GM12872 (cell line): ENCODE results near the gene KCNH4.

ENCODE experiments used
- TF ChIP-seq, protein P1 (sequence below): IDR thresholded peaks from 3 replicates; pipeline ENCODE4 v1.5.1; 2011; ENCODE audit warnings: low read depth, mild to moderate bottlenecking, low read length, moderate library complexity; ENCODE audit not compliant: insufficient read depth

The KCNH4 gene

DNA sequence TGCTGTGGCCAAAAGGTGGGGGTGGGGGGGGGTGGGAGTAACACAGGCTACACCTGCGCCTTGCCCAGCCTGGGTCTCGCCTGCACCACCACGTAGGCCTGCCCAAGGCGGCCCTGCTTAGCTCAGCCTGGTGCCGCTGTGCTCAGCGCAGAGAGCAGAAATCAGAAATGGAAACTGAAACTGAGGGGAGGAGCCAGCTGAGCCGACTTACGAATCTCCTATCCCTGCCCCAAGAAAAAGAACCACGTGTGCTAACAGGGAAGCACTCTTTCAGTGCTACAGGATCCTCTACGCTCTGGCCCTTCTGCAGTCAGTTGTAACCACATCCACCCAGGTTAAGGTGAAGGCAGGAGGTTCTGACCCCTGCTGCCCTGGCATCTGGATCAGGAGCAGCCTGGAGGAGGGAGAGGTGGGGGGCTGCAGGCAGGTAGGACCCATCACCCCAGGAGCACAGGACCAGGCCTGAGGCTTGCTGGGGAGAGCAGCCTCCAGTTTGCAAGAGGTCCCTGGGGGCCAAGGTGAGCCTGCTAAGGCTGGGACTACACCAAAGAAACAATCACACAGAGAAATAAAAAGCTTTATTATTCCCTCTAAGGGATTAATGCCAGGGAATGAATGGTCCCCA lies 68.3 kb downstream of the KCNH4 start, which contains the start of gene DHX58:
DHX58 (minus strand) TSS at position 163 of the 625 bp plus-strand sequence. CDS start 822 bp downstream, outside the sequence.
- TF ChIP-seq, protein P1, sequence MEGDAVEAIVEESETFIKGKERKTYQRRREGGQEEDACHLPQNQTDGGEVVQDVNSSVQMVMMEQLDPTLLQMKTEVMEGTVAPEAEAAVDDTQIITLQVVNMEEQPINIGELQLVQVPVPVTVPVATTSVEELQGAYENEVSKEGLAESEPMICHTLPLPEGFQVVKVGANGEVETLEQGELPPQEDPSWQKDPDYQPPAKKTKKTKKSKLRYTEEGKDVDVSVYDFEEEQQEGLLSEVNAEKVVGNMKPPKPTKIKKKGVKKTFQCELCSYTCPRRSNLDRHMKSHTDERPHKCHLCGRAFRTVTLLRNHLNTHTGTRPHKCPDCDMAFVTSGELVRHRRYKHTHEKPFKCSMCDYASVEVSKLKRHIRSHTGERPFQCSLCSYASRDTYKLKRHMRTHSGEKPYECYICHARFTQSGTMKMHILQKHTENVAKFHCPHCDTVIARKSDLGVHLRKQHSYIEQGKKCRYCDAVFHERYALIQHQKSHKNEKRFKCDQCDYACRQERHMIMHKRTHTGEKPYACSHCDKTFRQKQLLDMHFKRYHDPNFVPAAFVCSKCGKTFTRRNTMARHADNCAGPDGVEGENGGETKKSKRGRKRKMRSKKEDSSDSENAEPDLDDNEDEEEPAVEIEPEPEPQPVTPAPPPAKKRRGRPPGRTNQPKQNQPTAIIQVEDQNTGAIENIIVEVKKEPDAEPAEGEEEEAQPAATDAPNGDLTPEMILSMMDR = no peak

DNA sequence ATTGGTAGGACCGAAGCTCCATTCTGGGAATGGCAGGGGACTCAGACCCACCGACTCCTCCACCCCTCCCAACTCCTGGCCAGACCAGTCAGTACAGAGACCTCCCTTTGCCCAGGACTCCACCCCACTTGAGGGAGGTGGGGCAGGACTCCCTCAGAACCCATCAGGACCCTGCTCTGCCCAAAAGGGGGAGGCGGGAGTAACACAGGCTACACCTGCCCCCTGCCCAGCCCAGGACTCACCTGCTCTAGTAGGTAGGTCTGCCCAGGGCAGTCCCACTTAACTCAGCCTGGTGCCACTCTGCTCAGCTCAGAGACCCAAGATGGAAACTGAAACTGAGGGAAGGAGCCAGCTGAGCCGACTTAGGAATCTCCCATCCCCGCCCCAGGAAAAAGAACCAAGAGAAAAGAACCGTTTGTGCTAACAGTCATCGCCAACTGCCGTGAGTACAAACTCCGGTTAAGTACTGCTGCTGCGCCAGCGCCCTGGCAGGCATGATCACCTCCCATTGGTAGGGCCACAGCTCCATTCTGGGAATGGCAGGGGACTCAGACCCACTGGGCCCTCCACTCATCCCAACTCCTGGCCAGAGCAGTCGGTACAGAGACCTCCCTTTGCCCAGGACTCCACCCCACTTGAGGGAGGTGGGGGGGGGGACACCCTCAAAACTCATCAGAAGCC lies 68.9 kb downstream of the KCNH4 start:
- TF ChIP-seq, protein P1 = no peak

DNA sequence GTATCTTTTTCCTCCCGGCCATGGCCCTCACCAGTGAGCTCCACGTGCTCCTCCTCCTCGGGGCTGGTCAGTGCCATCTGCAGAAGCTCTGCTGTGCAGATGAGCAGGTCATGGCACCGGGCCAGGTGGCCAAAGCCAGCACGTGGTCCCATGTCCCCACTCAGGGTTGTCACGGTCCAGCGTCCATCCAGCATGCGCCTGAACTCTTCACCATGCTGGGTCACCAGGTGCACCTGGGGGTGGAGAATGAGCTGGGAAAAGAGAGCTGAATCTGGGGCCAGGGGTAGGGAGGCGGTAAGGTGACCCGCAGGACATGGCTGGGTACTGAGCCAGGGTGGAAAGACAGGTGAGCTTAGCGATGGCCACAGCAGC lies 69.7 kb downstream of the KCNH4 start:
- TF ChIP-seq, protein P1 = no peak

DNA sequence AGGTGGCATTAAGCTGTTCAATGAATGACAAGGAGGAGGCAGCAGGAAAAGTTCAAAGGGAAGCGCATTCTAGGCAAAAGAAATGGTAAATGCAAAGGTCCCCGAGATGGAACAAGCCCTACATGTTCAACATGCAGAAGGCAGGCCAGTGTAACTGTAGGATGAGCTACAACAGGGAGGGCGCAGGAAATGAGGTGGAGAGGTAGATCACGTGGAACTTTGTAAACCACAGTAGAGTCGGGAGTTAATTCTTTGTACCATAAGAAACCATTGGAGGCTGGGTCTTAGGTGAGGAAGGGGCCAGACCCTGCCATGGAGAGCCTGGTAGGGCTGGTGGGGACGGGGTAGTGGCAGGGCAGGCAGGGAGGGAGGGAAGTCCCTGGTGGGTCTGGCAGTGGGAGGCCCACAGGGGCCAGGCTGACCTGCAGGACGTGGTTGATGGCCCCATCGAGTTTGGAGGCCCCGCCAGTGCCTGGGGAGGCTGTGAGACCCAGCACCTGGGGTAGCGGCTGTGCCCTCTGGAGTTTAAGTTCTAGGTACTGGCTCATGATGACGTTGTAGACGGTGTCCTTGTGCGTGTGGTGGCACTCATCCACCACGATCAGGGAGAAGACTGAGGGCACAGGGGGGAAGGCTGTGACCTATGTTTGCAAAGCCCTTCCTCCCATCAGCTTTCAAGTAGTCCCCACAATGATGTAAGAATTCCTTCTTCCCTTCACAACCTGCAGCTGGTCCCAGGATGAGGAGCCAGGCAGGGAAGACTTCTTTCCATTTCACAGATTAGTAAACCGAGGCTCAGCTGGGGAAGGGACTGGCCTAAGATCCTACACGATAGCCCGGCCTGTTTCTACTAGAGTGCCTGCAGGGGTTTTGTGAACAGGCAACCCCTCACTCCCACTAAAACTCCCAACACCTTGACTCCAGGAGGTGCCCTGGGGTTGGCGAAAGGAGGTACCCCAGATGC lies 70.4 kb downstream of the KCNH4 start:
- TF ChIP-seq, protein P1 = no peak

DNA sequence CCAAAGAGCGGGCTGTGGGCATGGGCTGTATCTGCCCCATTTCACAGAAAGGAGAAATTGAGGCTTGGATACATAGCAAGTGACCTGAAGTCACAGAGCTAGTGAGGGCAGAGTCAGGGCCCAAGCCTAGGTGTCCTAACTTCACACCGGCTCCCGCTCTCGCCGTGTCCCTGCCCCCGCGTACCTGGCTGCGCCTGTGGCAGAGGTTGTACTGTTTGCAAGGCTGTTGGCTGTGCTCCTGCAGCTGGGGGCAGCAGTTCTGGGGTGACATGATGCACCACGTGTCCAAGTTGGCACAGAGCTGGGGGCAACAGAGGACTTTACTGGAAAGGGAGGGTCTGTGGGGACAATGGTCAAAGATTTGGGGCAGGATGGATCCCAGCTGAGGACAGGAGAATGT lies 71.9 kb downstream of the KCNH4 start:
- TF ChIP-seq, protein P1 = no peak

DNA sequence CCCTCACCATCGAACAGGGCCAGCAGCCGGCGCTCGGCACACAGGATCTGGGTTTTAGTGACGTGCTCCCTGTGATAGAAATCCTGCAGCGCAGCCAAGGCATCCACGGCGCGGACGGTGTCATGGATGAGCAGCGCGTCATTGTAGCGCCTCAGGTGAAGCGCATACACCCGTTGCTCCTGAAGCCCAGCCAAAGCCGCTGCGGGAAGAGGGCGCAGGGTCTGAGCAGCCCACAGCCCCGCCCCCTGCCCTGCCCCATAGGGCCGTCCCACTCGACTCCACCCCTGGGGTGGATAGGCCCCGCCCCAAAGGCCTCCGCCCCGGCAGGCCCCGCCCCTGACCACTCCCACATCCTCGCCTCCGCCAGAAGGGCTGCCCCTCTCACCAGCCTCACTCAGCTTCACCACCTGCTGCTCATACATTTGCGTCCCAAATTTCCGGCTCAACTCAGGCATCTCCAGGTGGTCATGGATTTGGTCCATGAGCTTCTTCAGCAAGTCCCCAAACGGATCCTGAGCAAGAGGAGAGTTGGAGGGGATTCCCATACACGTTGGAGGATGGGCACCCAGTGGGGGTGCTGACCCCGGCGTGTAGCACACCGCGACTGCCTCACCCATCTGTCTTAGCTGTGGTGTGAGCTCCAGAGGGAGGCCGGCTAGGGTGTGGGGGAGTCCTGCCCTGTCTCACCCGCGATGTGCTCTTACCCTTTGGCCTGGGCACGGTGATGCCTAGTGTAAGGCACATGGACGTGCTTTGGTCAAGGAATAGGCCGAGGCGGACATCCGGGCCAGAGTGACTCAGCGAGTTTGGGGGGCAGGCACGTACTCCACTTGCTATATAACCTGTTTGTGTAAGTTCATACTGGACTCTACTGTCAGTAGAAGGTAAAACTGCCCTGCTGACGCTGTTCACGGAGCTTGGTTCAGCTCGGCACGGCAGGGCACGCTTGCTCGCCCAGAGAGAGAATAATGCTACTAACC lies 73.1 kb downstream of the KCNH4 start:
- TF ChIP-seq, protein P1 = no peak
